Calu3 (cell line): Measurements from ENCODE around the gene CACNA1G. TPM values are rescaled to one million over a fixed set of nuclear protein-coding genes. Genes with fewer than 3 reads are reported as not detected.

Experiments used
- BruUV-seq: library from RNA; stranded (reverse); fragments of 400-500 nt; replicated peaks from 2 replicates; lab custom pipeline; 2021; lab: Mats Ljungman, UMichigan
- CTCF ChIA-PET: fragments of 300-600 bp; sonication (Branson Sonifier 250); formaldehyde crosslinking; loops from one replicate; lab custom pipeline; 2022; ENCODE audit warnings: antibody characterized with exemption; lab: Charles Lee
- DNase-seq: peaks from one replicate; pipeline ENCODE4 v3.0.0; 2022
- H3K27ac Mint-ChIP-seq: one replicate; pipeline ENCODE4 v1.8.0; 2022; ENCODE audit warnings: mixed read lengths; ENCODE audit not compliant: unreplicated experiment
- H3K27me3 Mint-ChIP-seq: one replicate; pipeline ENCODE4 v1.8.0; 2022; ENCODE audit warnings: mixed read lengths; ENCODE audit not compliant: unreplicated experiment
- H3K36me3 Mint-ChIP-seq: one replicate; pipeline ENCODE4 v1.8.0; 2022; ENCODE audit warnings: mild to moderate bottlenecking, moderate library complexity, mixed read lengths; ENCODE audit not compliant: insufficient read depth, unreplicated experiment
- H3K4me1 Mint-ChIP-seq: one replicate; pipeline ENCODE4 v1.8.0; 2022; ENCODE audit warnings: mild to moderate bottlenecking, low read depth, mixed read lengths; ENCODE audit not compliant: unreplicated experiment
- H3K4me3 Mint-ChIP-seq: one replicate; pipeline ENCODE4 v1.8.0; 2022; ENCODE audit warnings: mild to moderate bottlenecking, low read depth, moderate library complexity, mixed read lengths; ENCODE audit not compliant: unreplicated experiment
- H3K9me3 Mint-ChIP-seq: one replicate; pipeline ENCODE4 v1.8.0; 2022; ENCODE audit warnings: low read depth, mixed read lengths; ENCODE audit not compliant: unreplicated experiment
- CTCF ChIP-seq: fragments of 200-600 bp; IDR thresholded peaks from one replicate; pipeline ENCODE4 v1.8.0; 2022; ENCODE audit warnings: antibody characterized with exemption; ENCODE audit not compliant: unreplicated experiment
- intact Hi-C: fragments of 100-400 bp; cut with micrococcal nuclease; formaldehyde crosslinking; loops from one replicate; pipeline ENCODE4 v1.10.0; 2022; ENCODE audit not compliant: unreplicated experiment
- total RNA-seq: library from RNA; stranded (reverse); gene quantifications from 2 replicates; pipeline ENCODE4 v1.2.3, GENCODE V29; 2022

CACNA1G gene
- total RNA-seq, 1 experiment from 2014 or later, result not detected

GRCh38 chr17:50557630-50558029 is 2.9 kb upstream of the CACNA1G start:
- H3K27me3 Mint-ChIP-seq, result peaks cover 52% of the 10 kb centered on the region
- BruUV-seq, result no TSS peak
- no peaks in the 10 kb centered on the region for H3K36me3 Mint-ChIP-seq
- CTCF ChIA-PET, result no interaction called here
- DNase-seq, result no peak
- intact Hi-C loops, result no loop called here
- H3K4me1 Mint-ChIP-seq, result peaks cover 5% of the 10 kb centered on the region
- TF ChIP-seq CTCF, result no peak
- no peak overlapping the region for H3K27ac Mint-ChIP-seq
- no peak overlapping the region for H3K4me3 Mint-ChIP-seq
- no peaks in the 10 kb centered on the region for H3K9me3 Mint-ChIP-seq

DNA sequence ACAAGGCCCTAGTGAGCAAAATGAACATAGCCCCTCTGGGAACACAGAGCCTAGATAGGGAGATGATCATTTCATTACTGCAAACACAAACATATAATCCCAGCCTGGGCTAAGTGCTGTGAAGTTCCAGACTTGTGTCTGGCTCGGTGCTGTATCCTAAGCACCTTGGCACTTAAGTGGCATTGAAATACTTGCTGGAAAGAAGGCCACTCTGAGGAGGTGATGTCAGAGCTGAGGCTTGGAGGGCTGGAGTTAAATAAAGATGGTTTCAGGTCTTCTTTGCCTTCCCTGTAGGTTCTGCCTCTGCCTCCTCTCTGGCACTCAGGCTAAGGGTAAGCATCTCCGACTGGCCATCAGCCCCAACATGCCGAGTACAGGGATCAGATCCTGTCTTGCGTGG is 2.4 kb upstream of the CACNA1G start:
- no peaks in the 10 kb centered on the region for H3K36me3 Mint-ChIP-seq
- no peak for TF ChIP-seq CTCF
- H3K9me3 Mint-ChIP-seq, result no peaks in the 10 kb centered on the region
- CTCF ChIA-PET, result no interaction called here
- intact Hi-C loops, result no loop called here
- BruUV-seq, result no TSS peak
- H3K4me1 Mint-ChIP-seq, result peaks cover 5% of the 10 kb centered on the region
- H3K4me3 Mint-ChIP-seq, result no peak overlapping the region
- peaks cover 57% of the 10 kb centered on the region for H3K27me3 Mint-ChIP-seq
- no peak overlapping the region for H3K27ac Mint-ChIP-seq
- no peak for DNase-seq

GRCh38 chr17:50558581-50558940 is 2.0 kb upstream of the CACNA1G start:
- CTCF ChIA-PET, result no interaction called here
- Mint-ChIP-seq H3K36me3 (no peaks in the 10 kb centered on the region), H3K27ac (no peak overlapping the region), H3K27me3 (peaks cover 62% of the 10 kb centered on the region), H3K9me3 (no peaks in the 10 kb centered on the region), H3K4me1 (peaks cover 5% of the 10 kb centered on the region), H3K4me3 (peak overlapping the region; percentile 61)
- intact Hi-C loops, result no loop called here
- DNase-seq, result no peak
- BruUV-seq, result no TSS peak
- TF ChIP-seq CTCF, result no peak

- Mint-ChIP-seq H3K36me3 (no peaks in the 10 kb centered on the region), H3K9me3 (no peaks in the 10 kb centered on the region), H3K27ac (no peak overlapping the region), H3K27me3 (peaks cover 67% of the 10 kb centered on the region), H3K4me3 (peak overlapping the region; percentile 61), H3K4me1 (peaks cover 5% of the 10 kb centered on the region)
- BruUV-seq, result no TSS peak
- CTCF ChIA-PET, result no interaction called here
- intact Hi-C loops, result no loop called here
- no peak for TF ChIP-seq CTCF
- DNase-seq, result no peak
Measured at GRCh38 chr17:50558941-50559614, 1.4 kb upstream of the CACNA1G start.
